Stimulated activated CD8-positive, alpha-beta memory T cell treated with anti-CD3 and anti-CD28 coated beads, Interleukin-15, amount 100 ng/mL, for 4 hours (primary cell): Measurements from ENCODE around the gene INO80D.
"Not testable (repeated sequence)": the region's sequence is repeated elsewhere in the genome, so short reads cannot be mapped to it uniquely, and the experiment has no call there.

Source experiments
- DNase-seq, 2 donors: peaks; one replicate each; pipeline ENCODE4 v3.0.0-alpha.2; 2020; ENCODE audit warnings: low read depth in 2 of 2

Gene INO80D

GRCh38 chr2:206031162-206031784, 54.7 kb downstream of the INO80D start:
- no peak for DNase-seq

- DNase-seq, result no peak
Measured at GRCh38 chr2:206028101-206028500, 57.9 kb downstream of the INO80D start.

- no peak for DNase-seq
Measured at GRCh38 chr2:206023183-206023582, 62.8 kb downstream of the INO80D start.

GRCh38 chr2:206020171-206020570, 65.8 kb downstream of the INO80D start:
- no peak for DNase-seq

GRCh38 chr2:206015746-206016145, 70.2 kb downstream of the INO80D start:
- not testable (repeated sequence) for DNase-seq

- DNase-seq, result no peak
Measured at GRCh38 chr2:206011795-206012194, 74.2 kb downstream of the INO80D start.

- no peak for DNase-seq
Measured at GRCh38 chr2:206011018-206011614, 74.9 kb downstream of the INO80D start.

GRCh38 chr2:206004004-206004693, 81.8 kb downstream of the INO80D start:
- no peak for DNase-seq

- DNase-seq, result no peak
Measured at GRCh38 chr2:206002440-206002839, 83.5 kb downstream of the INO80D start.

- DNase-seq, result no peak
Measured at GRCh38 chr2:206001912-206002311, 84.1 kb downstream of the INO80D start.

GRCh38 chr2:206000776-206001175, 85.2 kb downstream of the INO80D start:
- DNase-seq, result no peak

- no peak for DNase-seq
Measured at GRCh38 chr2:205998583-205998982, 87.4 kb downstream of the INO80D start.

- DNase-seq, result no peak
Measured at GRCh38 chr2:205996161-205996560, 89.8 kb downstream of the INO80D start.

- DNase-seq, result no peak
Measured at GRCh38 chr2:205995260-205995659, 90.7 kb downstream of the INO80D start.

- DNase-seq, result no peak
Measured at GRCh38 chr2:205994344-205994743, 91.6 kb downstream of the INO80D start.

- DNase-seq, result no peak
Measured at GRCh38 chr2:205990104-205990503, 95.9 kb downstream of the INO80D start.

GRCh38 chr2:205989271-205990071, 96.5 kb downstream of the INO80D start:
- no peak for DNase-seq

GRCh38 chr2:205988681-205989080, 97.3 kb downstream of the INO80D start:
- not testable (repeated sequence) for DNase-seq

- no peak for DNase-seq
Measured at GRCh38 chr2:205988274-205988673, 97.7 kb downstream of the INO80D start.

- DNase-seq, result not testable (repeated sequence)
Measured at GRCh38 chr2:205986334-205986733, 99.6 kb downstream of the INO80D start.

GRCh38 chr2:205984381-205984780, 101.6 kb downstream of the INO80D start:
- DNase-seq, result no peak

GRCh38 chr2:205982776-205983327, 103.1 kb downstream of the INO80D start:
- no peak for DNase-seq
